Karpas-422 (cell line): Measurements from ENCODE around the gene CORT. TPM values are rescaled to one million over a fixed set of nuclear protein-coding genes. Genes with fewer than 3 reads are reported as not detected.

ENCODE experiments used
- total RNA-seq: library from RNA; depleted of rRNA; stranded (reverse); fragments of >200 nt; shearing (Covaris generic); gene quantifications from 2 replicates; pipeline ENCODE4 v1.2.3, GENCODE V29; 2014; ENCODE audit warnings: low replicate concordance; rRNA removed

The CORT gene
- total RNA-seq, 1 experiment from 2014 or later, result 0.34 TPM

Other genes starting within 250 kb of the CORT start
- gene KIF1B, start 239.5 kb upstream of the CORT start, total RNA-seq, result 3.7 TPM in 2 replicates
- gene PGD, start 51.0 kb upstream of the CORT start, total RNA-seq, result 65.3 and 78.8 TPM in 2 replicates
- gene CENPS, start 19.6 kb upstream of the CORT start, total RNA-seq, result 10.6 and 19.8 TPM in 2 replicates
- gene DFFA, start 22.5 kb downstream of the CORT start, total RNA-seq, result 42.9 and 61.9 TPM in 2 replicates
- gene PEX14, start 24.9 kb downstream of the CORT start, total RNA-seq, result 9.1 and 11.0 TPM in 2 replicates